Measurements from ENCODE around the gene ALLC.
"Not testable (repeated sequence)": the region's sequence is repeated elsewhere in the genome, so short reads cannot be mapped to it uniquely, and the experiment has no call there.

DNA sequence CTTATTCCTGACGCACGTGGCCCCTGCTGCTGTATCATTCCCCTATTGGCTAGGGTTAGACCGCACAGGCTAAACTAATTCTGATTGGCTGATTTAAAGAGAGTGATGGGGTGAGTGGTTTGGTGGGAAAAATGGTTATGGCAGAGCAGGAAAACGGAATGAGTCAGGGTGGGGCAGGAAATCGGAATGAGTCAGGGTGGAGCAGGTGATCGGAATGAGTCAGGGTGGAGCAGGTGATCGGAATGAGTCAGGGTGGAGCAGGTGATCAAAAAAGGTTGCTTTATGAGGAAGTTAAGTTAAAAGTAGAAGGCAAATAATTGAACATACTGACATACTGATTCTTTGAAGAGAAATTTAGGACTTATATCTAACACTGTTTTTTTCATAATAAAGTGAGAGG is 2.6 kb downstream of the ALLC start:
- TF ChIP-seq SPI1 (IDR thresholded peaks at IDR 0.05; ENCODE audit: low read depth, low read length); POLR2AphosphoS5 (IDR thresholded peaks at IDR 0.05; ENCODE audit: low read depth, low read length); TAF1 (IDR thresholded peaks at IDR 0.05; ENCODE audit: low read depth, low read length); POLR2A (IDR thresholded peaks at IDR 0.05; ENCODE audit: low read depth, low read length); PAX5 (IDR thresholded peaks at IDR 0.05; ENCODE audit: insufficient read depth, low read length, severe bottlenecking): not testable (repeated sequence)
